ENCODE data around the gene HSPA12A. TPM values are rescaled to one million over a fixed set of nuclear protein-coding genes. Genes with fewer than 3 reads are reported as not detected.

The HSPA12A gene
- total and polyA plus RNA-seq, 2 of the 13 experiments (the other 11 are each of a cell fraction or from before 2014, with no cell fraction given) = 6.4 to 13.6 TPM

DNA sequence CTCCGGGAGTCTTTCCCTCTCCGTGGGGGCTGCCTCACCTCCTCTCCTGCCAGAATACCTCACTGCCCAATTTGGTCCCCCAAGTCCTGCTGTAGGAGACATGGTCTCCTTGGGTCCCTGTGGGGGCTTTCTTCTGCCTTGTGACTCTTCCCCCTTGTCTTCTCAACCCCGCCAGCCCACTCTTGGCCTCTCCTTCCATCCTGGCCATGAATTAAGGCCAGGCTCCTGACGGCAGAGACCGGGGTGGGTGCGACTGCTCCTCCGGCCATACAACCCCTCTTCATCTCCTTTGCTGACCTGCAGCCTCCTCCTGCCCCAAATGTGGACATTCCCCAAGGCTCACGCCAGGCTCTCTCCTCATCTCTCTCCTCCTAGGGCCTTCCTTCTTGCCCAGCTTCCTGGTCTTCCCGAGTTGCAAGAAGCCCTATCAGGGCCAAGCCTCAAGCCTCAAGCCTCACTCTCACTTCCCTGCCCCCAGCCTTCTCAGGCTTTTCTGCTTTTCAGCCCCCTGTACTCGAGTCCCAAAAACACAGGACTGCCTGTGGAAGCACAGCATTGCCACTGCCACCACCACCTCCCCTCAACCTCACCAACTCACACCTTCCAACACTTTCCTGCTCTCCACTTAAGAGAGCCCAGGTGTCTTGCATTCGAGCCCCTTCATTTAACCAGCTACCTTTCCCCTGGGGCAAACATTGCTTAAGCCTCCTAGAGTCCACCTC, 120.3 kb downstream of the HSPA12A start:
- CTCF ChIA-PET (ENCODE audit: low intra/inter-chr PET ratio, low total read pairs) = no interaction called here
- no peak for FAIRE-seq

GRCh38 chr10:116621476-116621875, 120.9 kb downstream of the HSPA12A start:
- Histone ChIP-seq H3K9me3 (ENCODE audit: low read length) (no peaks in the 10 kb centered on the region), H4K20me1 (ENCODE audit: insufficient read depth, low read length) (no peaks in the 10 kb centered on the region), H3K36me3 (replicated peaks in 1 of 2; ENCODE audit: control insufficient read depth in 1 of 2, insufficient read depth in 2 of 2, low read length in 2 of 2) (no peaks in the 10 kb centered on the region), H3K4me3 (replicated peaks in 1 of 3; ENCODE audit: insufficient read depth in 1 of 3, low read depth in 2 of 3, low read length in 3 of 3) (no peak overlapping the region), H3K79me2 (ENCODE audit: insufficient read depth, low read length) (no peaks in the 10 kb centered on the region), H2AFZ (ENCODE audit: low read length) (no peak overlapping the region), H3K4me2 (ENCODE audit: low read depth, low read length) (no peak overlapping the region), H3K9ac (ENCODE audit: insufficient read depth, low read depth, low read length) (no peak overlapping the region), H3K4me1 (ENCODE audit: insufficient read depth, low read length) (peaks cover 20% of the 10 kb centered on the region), H3K27ac (ENCODE audit: extremely low read length, insufficient read depth, low read length) (no peak overlapping the region), H3K27me3 (ENCODE audit: control insufficient read depth in 1 of 2, insufficient read depth in 2 of 2, low read length in 2 of 2) (no peaks in the 10 kb centered on the region; a peak in 1 of 5 replicates)
- no peak for DNase-seq (ENCODE audit: low spot score)
- ATAC-seq = peak; percentile 12; the same call in 1 of the 3 replicates
- intact Hi-C loops (cut with micrococcal nuclease; ENCODE audit: unreplicated experiment) = no loop called here
- ChIA-PET POLR2A (no interaction called here), CTCF (ENCODE audit: low intra/inter-chr PET ratio, low total read pairs) (no interaction called here)
- BruUV-seq (replicated peaks) = no TSS peak
- in situ Hi-C loops (cut with HindIII; ENCODE audit: extremely low pct_ligation_motif_present, low pct_unique_long_range_greater_than_20kb) = no loop called here
- TF ChIP-seq ZBTB1 (CRISPR knock-in tag; IDR thresholded peaks at IDR 0.05; ENCODE audit: borderline replicate concordance) = no peak
- TF ChIP-seq KAT8 (CRISPR knock-in tag; IDR thresholded peaks at IDR 0.05) = no peak
- TF ChIP-seq, protein P1, sequence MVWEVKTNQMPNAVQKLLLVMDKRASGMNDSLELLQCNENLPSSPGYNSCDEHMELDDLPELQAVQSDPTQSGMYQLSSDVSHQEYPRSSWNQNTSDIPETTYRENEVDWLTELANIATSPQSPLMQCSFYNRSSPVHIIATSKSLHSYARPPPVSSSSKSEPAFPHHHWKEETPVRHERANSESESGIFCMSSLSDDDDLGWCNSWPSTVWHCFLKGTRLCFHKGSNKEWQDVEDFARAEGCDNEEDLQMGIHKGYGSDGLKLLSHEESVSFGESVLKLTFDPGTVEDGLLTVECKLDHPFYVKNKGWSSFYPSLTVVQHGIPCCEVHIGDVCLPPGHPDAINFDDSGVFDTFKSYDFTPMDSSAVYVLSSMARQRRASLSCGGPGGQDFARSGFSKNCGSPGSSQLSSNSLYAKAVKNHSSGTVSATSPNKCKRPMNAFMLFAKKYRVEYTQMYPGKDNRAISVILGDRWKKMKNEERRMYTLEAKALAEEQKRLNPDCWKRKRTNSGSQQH (CRISPR knock-in tag; IDR thresholded peaks at IDR 0.05; ENCODE audit: low read depth) = no peak
- TF ChIP-seq ZNF282 (IDR thresholded peaks at IDR 0.05; ENCODE audit: partially characterized antibody) = no peak
- TF ChIP-seq KDM6A (CRISPR knock-in tag; IDR thresholded peaks at IDR 0.05; ENCODE audit: low read depth) = no peak
- TF ChIP-seq PTBP1 (IDR thresholded peaks at IDR 0.05; ENCODE audit: low read depth, low read length, poor library complexity, severe bottlenecking) = no peak
- TF ChIP-seq ZNF33B (CRISPR knock-in tag; IDR thresholded peaks at IDR 0.05) = no peak
- TF ChIP-seq ATF5 (CRISPR knock-in tag; IDR thresholded peaks at IDR 0.05; ENCODE audit: low read depth) = no peak
- TF ChIP-seq ZNF17 (CRISPR knock-in tag; IDR thresholded peaks at IDR 0.05) = no peak
- TF ChIP-seq, protein P2, sequence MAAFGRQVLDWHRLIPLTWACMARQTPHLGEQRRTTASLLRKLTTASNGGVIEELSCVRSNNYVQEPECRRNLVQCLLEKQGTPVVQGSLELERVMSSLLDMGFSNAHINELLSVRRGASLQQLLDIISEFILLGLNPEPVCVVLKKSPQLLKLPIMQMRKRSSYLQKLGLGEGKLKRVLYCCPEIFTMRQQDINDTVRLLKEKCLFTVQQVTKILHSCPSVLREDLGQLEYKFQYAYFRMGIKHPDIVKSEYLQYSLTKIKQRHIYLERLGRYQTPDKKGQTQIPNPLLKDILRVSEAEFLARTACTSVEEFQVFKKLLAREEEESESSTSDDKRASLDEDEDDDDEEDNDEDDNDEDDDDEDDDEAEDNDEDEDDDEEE (CRISPR knock-in tag; IDR thresholded peaks at IDR 0.05) = no peak
- no peak for TF ChIP-seq TBX3 (IDR thresholded peaks at IDR 0.05; ENCODE audit: borderline replicate concordance)
- no peak for TF ChIP-seq MIER2 (CRISPR knock-in tag; IDR thresholded peaks at IDR 0.05)
- TF ChIP-seq HNF4G (IDR thresholded peaks at IDR 0.05; ENCODE audit: borderline replicate concordance, low read depth, low read length) = no peak
- no peak for TF ChIP-seq HNF4G (CRISPR knock-in tag; IDR thresholded peaks at IDR 0.05; ENCODE audit: borderline replicate concordance, low read depth)
- no peak for TF ChIP-seq NFYB (CRISPR knock-in tag; IDR thresholded peaks at IDR 0.05)
- WGBS (ENCODE audit: low lambda C conversion rate) = 69% methylated on average over 7 of the region's 8 CpGs
- no peak for FAIRE-seq

More for the DNA sequence above, 120.3 kb downstream of the HSPA12A start:
- DNase-seq (ENCODE audit: low spot score) (no peak), ATAC-seq (no peak)
- in situ Hi-C loops (cut with HindIII; ENCODE audit: extremely low pct_ligation_motif_present, low pct_unique_long_range_greater_than_20kb) (no loop called here), intact Hi-C loops (cut with micrococcal nuclease; ENCODE audit: unreplicated experiment) (no loop called here)
- Histone ChIP-seq H3K36me3 (replicated peaks in 1 of 2; ENCODE audit: control insufficient read depth in 1 of 2, insufficient read depth in 2 of 2, low read length in 2 of 2) (no peaks in the 10 kb centered on the region), H3K4me2 (ENCODE audit: low read depth, low read length) (no peak overlapping the region), H4K20me1 (ENCODE audit: insufficient read depth, low read length) (no peaks in the 10 kb centered on the region), H3K27ac (ENCODE audit: extremely low read length, insufficient read depth, low read length) (no peak overlapping the region), H3K27me3 (ENCODE audit: control insufficient read depth in 1 of 2, insufficient read depth in 2 of 2, low read length in 2 of 2) (no peaks in the 10 kb centered on the region; a peak in 1 of 5 replicates), H3K79me2 (ENCODE audit: insufficient read depth, low read length) (no peaks in the 10 kb centered on the region), H3K4me1 (ENCODE audit: insufficient read depth, low read length) (peaks cover 20% of the 10 kb centered on the region), H3K9me3 (ENCODE audit: low read length) (no peaks in the 10 kb centered on the region), H2AFZ (ENCODE audit: low read length) (no peak overlapping the region), H3K4me3 (replicated peaks in 1 of 3; ENCODE audit: insufficient read depth in 1 of 3, low read depth in 2 of 3, low read length in 3 of 3) (no peak overlapping the region), H3K9ac (ENCODE audit: insufficient read depth, low read depth, low read length) (no peak overlapping the region)
- 75% methylated on average over 11 of the region's 11 CpGs for WGBS (ENCODE audit: low lambda C conversion rate)
- TF ChIP-seq TOPORS (CRISPR knock-in tag; IDR thresholded peaks at IDR 0.05) (no peak), JUND (CRISPR knock-in tag; IDR thresholded peaks at IDR 0.05) (no peak)
- no TSS peak for BruUV-seq (replicated peaks)
- POLR2A ChIA-PET = no interaction called here
